Endothelial cell (in vitro differentiated cells): ENCODE results near the gene ZFAND3. TPM values are rescaled to one million over a fixed set of nuclear protein-coding genes. Genes with fewer than 3 reads are reported as not detected.

ENCODE experiments used
- DNase-seq: peaks from one replicate; pipeline ENCODE4 v3.0.0; 2021; ENCODE audit warnings: low spot score
- H3K27ac Mint-ChIP-seq: one replicate; pipeline ENCODE4 v1.8.0; 2021; ENCODE audit warnings: mixed read lengths, inconsistent platforms; ENCODE audit not compliant: unreplicated experiment
- H3K27me3 Mint-ChIP-seq: one replicate; pipeline ENCODE4 v1.8.0; 2021; ENCODE audit warnings: mild to moderate bottlenecking, moderate library complexity, mixed read lengths, inconsistent platforms; ENCODE audit not compliant: unreplicated experiment
- H3K36me3 Mint-ChIP-seq: one replicate; pipeline ENCODE4 v1.8.0; 2021; ENCODE audit warnings: mild to moderate bottlenecking, low read depth, mixed read lengths, inconsistent platforms; ENCODE audit not compliant: unreplicated experiment
- H3K4me1 Mint-ChIP-seq: one replicate; pipeline ENCODE4 v1.8.0; 2021; ENCODE audit warnings: mild to moderate bottlenecking, mixed read lengths, inconsistent platforms; ENCODE audit not compliant: unreplicated experiment
- H3K4me3 Mint-ChIP-seq: one replicate; pipeline ENCODE4 v1.8.0; 2021; ENCODE audit warnings: mild to moderate bottlenecking, mixed read lengths, inconsistent platforms; ENCODE audit not compliant: unreplicated experiment
- H3K9me3 Mint-ChIP-seq: one replicate; pipeline ENCODE4 v1.8.0; 2021; ENCODE audit warnings: mixed read lengths, inconsistent platforms; ENCODE audit not compliant: unreplicated experiment
- CTCF ChIP-seq: fragments of 200-600 bp; sonication (generic); IDR thresholded peaks from one replicate; pipeline ENCODE4 v1.5.0; 2021; ENCODE audit warnings: antibody characterized with exemption; ENCODE audit not compliant: unreplicated experiment
- total RNA-seq: library from RNA; stranded (reverse); fragmentation: NEBNext Ultra II Directional; extraction: Animal tissue kit (Norgen Biotek cat#: 25700); gene quantifications from one replicate; pipeline ENCODE4 v1.2.1, GENCODE V29; 2021; ENCODE audit not compliant: unreplicated experiment

ZFAND3 gene
- total RNA-seq, 1 donor from 2014 or later, result 96.3 TPM

DNA sequence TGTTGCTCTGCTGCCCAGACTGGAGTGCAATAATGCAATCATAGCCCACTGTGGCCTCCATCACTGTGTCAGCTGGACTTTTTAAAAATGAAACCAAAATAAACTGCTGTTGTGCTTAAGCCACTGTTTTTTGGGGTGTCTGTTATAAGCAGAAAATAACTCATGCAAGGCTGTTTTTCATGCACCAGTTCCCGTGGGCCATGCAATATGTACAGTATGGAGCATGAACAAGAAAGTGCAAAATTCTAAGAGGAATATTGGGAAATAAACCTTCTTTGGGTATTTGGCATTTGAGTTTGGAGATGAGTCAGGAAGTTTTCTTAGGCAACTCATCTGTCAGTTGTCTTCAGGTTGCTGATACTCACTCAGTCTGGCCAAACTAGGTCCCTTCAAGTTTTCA lies 14.9 kb upstream of the ZFAND3 start:
- H3K27ac Mint-ChIP-seq, result no peak overlapping the region
- no peak for TF ChIP-seq CTCF
- H3K9me3 Mint-ChIP-seq, result no peaks in the 10 kb centered on the region
- H3K4me3 Mint-ChIP-seq, result no peak overlapping the region
- DNase-seq, result no peak
- no peaks in the 10 kb centered on the region for H3K36me3 Mint-ChIP-seq
- peaks cover 1% of the 10 kb centered on the region for H3K27me3 Mint-ChIP-seq
- no peaks in the 10 kb centered on the region for H3K4me1 Mint-ChIP-seq

DNA sequence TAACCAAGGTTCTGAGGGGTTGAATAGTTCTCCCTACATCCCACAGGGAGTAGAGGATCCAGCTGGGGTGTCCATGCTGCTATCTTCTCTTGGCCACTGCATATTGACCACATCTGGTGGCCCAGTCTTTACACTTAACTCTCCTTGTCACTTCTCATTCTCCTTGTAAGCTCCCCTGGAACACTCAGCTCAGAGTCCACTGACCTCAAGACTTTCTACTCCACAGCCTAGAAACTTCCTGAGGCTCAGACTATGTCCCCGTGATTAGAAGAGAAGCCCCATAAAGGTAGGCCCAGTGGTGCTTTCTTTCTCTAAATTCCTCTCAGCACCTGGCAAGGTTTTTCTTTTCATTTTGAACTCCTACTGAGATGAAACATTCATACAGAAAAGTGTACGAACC lies 13.3 kb upstream of the ZFAND3 start:
- H3K27ac Mint-ChIP-seq, result no peak overlapping the region
- no peaks in the 10 kb centered on the region for H3K4me1 Mint-ChIP-seq
- no peak for TF ChIP-seq CTCF
- no peak for DNase-seq
- H3K36me3 Mint-ChIP-seq, result no peaks in the 10 kb centered on the region
- H3K4me3 Mint-ChIP-seq, result no peak overlapping the region
- no peaks in the 10 kb centered on the region for H3K9me3 Mint-ChIP-seq
- peaks cover 1% of the 10 kb centered on the region for H3K27me3 Mint-ChIP-seq

- H3K27ac Mint-ChIP-seq, result no peak overlapping the region
- no peaks in the 10 kb centered on the region for H3K9me3 Mint-ChIP-seq
- no peak for DNase-seq
- no peak for TF ChIP-seq CTCF
- H3K27me3 Mint-ChIP-seq, result peaks cover 1% of the 10 kb centered on the region
- H3K36me3 Mint-ChIP-seq, result no peaks in the 10 kb centered on the region
- no peaks in the 10 kb centered on the region for H3K4me1 Mint-ChIP-seq
- H3K4me3 Mint-ChIP-seq, result no peak overlapping the region
Observed at GRCh38 chr6:37807656-37808055, 11.9 kb upstream of the ZFAND3 start.

GRCh38 chr6:37809197-37809543 lies 10.4 kb upstream of the ZFAND3 start:
- Mint-ChIP-seq H3K27ac (no peak overlapping the region), H3K27me3 (peaks cover under 1% of the 10 kb centered on the region), H3K36me3 (no peaks in the 10 kb centered on the region), H3K9me3 (no peaks in the 10 kb centered on the region), H3K4me3 (no peak overlapping the region), H3K4me1 (no peaks in the 10 kb centered on the region)
- no peak for DNase-seq
- no peak for TF ChIP-seq CTCF

GRCh38 chr6:37812841-37813240 lies 6.7 kb upstream of the ZFAND3 start:
- no peaks in the 10 kb centered on the region for H3K9me3 Mint-ChIP-seq

More at GRCh38 chr6:37812841-37813240, 6.7 kb upstream of the ZFAND3 start:
- no peak overlapping the region for H3K4me3 Mint-ChIP-seq
- H3K27me3 Mint-ChIP-seq, result no peaks in the 10 kb centered on the region
- H3K4me1 Mint-ChIP-seq, result peaks cover 7% of the 10 kb centered on the region
- no peak for TF ChIP-seq CTCF
- H3K27ac Mint-ChIP-seq, result no peak overlapping the region
- no peak for DNase-seq
- no peaks in the 10 kb centered on the region for H3K36me3 Mint-ChIP-seq
